Keratinocyte (primary cell): ENCODE data around the gene ETFRF1.

Source experiments
- CTCF ChIP-seq, 3 experiments: IDR thresholded peaks in 1 of 3; conservative IDR thresholded peaks in 1 of 3; optimal IDR thresholded peaks in 1 of 3; 2 replicates in 2 of 3; 3 replicates in 1 of 3; pipeline versions ENCODE3 to v1.5.1; 2011; ENCODE audit warnings: low read length in 3 of 3, mild to moderate bottlenecking in 3 of 3, moderate library complexity in 2 of 3, control low read depth in 1 of 3, inconsistent platforms in 1 of 3; ENCODE audit not compliant: insufficient read depth in 2 of 3; ENCODE audit errors: extremely low read depth in 1 of 3
- EZH2 ChIP-seq: IDR thresholded peaks from one replicate; pipeline ENCODE4 v1.6.1; 2012; ENCODE audit warnings: inconsistent platforms, mild to moderate bottlenecking, low read length, moderate library complexity

GRCh38 chr12:25241167-25242020 lies 46.4 kb downstream of the ETFRF1 start:
- TF ChIP-seq EZH2 (no peak), CTCF (optimal IDR thresholded peaks at IDR 0.05 in 1 of 3, IDR thresholded peaks at IDR 0.05 in 1 of 3, conservative IDR thresholded peaks at IDR 0.05 in 1 of 3; ENCODE audit: extremely low read depth in 1 of 3, insufficient read depth in 2 of 3, low read length in 3 of 3) (peak in 2 of 3 experiments; percentile 42 to 45)
